GM18951 (cell line): ENCODE data around the gene MAPKBP1.
A peak's percentile ranks its signal among the peaks of the same experiment; 100 is the strongest.
"Not testable (repeated sequence)": the region's sequence is repeated elsewhere in the genome, so short reads cannot be mapped to it uniquely, and the experiment has no call there.

Source experiments
- POLR2A ChIP-seq: IDR thresholded peaks from 4 replicates; pipeline ENCODE4 v1.6.1; 2011; ENCODE audit warnings: mild to moderate bottlenecking; ENCODE audit not compliant: insufficient read length, insufficient read depth; ENCODE audit errors: extremely low read depth
- in situ Hi-C: fragments of 300-500 bp; cut with MboI; formaldehyde crosslinking; loops from one replicate; pipeline ENCODE4 v1.12.0; 2022; ENCODE audit warnings: low sequenced_read_pairs, mixed read lengths, inconsistent platforms; ENCODE audit not compliant: unreplicated experiment

Gene MAPKBP1

GRCh38 chr15:41774062-41774881, at the start of gene MAPKBP1:
MAPKBP1 (plus strand) TSS chr15:41774484; CDS start chr15:41775276, 792 bp downstream.
- peak; percentile 73 for TF ChIP-seq POLR2A
- in situ Hi-C loops, result no loop called here

GRCh38 chr15:41727143-41727542, 47.1 kb upstream of the MAPKBP1 start:
- TF ChIP-seq POLR2A, result no peak
- in situ Hi-C loops, result no loop called here

DNA sequence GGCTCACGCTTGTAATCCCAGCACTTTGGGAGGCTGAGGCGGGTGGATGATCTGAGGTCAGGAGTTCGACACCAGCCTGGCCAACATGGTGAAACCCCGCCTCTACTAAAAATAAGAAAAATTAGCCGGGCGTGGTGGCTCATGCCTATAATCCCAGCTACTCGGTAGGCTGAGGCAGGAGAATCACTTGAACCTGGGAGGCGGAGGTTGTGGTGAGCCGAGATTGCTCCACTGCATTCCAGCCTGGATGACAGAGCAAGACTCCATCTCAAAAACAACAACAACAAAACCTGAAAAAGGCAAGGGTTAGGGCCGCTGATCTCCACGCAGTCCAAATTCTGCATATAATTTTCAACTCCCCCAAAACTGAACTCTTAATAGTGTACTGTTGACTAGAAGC, 46.2 kb upstream of the MAPKBP1 start:
- in situ Hi-C loops, result not testable (repeated sequence)

- TF ChIP-seq POLR2A, result no peak
These were observed 43.7 kb upstream of the MAPKBP1 start for GRCh38 chr15:41730543-41730942.

DNA sequence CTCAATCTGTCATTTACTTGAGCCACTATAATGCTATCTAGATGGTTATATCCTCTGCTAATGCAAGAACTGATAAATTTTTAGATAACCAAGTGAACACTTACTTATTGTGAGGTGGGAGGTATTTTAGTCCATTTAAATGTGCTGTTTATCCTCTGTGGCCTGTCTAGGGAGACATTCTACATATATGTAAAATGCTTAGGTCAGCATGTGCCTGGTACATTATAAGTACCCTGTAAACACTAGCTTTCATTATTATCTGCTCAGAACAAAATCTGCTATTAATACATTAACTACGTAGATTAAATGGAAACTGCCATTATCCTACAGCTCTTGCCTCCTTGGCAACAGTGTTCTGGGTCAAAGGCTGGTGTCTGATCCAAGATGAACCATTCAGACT, 41.8 kb upstream of the MAPKBP1 start:
- in situ Hi-C loops, result no loop called here
- TF ChIP-seq POLR2A, result no peak

More at GRCh38 chr15:41730543-41730942, 43.7 kb upstream of the MAPKBP1 start:
- in situ Hi-C loops, result no loop called here

- in situ Hi-C loops, result no loop called here
- no peak for TF ChIP-seq POLR2A
These were observed 40.2 kb upstream of the MAPKBP1 start for GRCh38 chr15:41734079-41734478.

- in situ Hi-C loops, result no loop called here
These were observed 39.2 kb upstream of the MAPKBP1 start for GRCh38 chr15:41735046-41735445.

GRCh38 chr15:41735492-41735891, 38.8 kb upstream of the MAPKBP1 start:
- in situ Hi-C loops, result not testable (repeated sequence)

More at GRCh38 chr15:41735046-41735445, 39.2 kb upstream of the MAPKBP1 start:
- no peak for TF ChIP-seq POLR2A

- in situ Hi-C loops, result no loop called here
- no peak for TF ChIP-seq POLR2A
These were observed 27.5 kb upstream of the MAPKBP1 start for GRCh38 chr15:41746802-41747201.

- TF ChIP-seq POLR2A, result no peak
- in situ Hi-C loops, result no loop called here
These were observed 18.1 kb upstream of the MAPKBP1 start for GRCh38 chr15:41756198-41756597.

- no peak for TF ChIP-seq POLR2A
- in situ Hi-C loops, result no loop called here
These were observed 1.5 kb upstream of the MAPKBP1 start for GRCh38 chr15:41772720-41773331.

- in situ Hi-C loops, result no loop called here
- TF ChIP-seq POLR2A, result no peak
These were observed 954 bp upstream of the MAPKBP1 start for GRCh38 chr15:41773332-41773728.

- in situ Hi-C loops, result no loop called here
- TF ChIP-seq POLR2A, result no peak
These were observed 589 bp upstream of the MAPKBP1 start for GRCh38 chr15:41773729-41774061.

DNA sequence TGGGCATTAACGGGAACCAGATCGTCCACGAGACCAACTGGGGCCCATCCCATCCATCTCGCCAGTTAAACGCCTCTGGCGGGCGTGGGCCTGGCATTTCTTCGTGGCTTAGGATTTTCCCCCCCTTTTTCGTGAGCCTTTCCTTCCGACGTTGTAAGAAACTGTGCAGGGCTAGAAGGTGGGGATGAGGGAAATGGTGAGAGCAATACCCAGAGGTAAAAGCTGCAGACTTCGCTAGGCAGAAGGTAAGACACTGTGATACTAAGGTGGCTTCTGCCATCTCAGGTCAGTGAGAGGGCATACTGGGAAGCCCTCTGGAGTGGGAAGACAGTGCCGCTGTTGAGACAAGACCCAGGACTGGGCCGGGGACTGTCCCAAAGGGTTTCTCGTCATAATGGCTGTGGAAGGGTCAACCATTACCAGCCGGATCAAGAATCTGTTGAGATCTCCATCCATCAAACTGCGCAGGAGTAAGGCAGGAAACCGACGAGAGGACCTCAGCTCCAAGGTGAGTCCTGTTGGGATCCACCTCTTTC, 666 bp downstream of the MAPKBP1 start:
- in situ Hi-C loops, result no loop called here
- TF ChIP-seq POLR2A, result no peak
